Measurements from ENCODE around the gene UNC5B. TPM values are rescaled to one million over a fixed set of nuclear protein-coding genes. Genes with fewer than 3 reads are reported as not detected.

UNC5B gene
- total RNA-seq, 1 donor: 0.27 TPM

DNA sequence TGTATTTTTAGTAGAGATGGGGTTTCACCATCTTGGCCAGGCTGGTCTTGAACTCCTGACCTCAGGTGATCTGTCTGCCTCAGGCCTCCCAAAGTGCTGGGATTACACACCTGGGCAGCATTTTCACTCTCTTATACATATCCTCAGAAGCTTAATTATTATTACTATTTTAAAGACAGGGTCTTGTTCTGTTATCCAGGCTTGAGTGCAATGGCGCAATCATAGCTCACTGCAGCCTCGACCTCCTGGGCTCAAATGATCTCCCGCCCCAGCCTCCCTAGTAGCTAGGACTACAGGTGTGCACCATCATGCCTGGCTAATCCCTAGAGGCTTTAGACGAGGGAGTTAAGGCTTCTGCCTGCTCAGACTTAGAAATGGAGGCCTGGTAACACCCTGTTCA is 26.3 kb downstream of the UNC5B start:
- DNase-seq (ENCODE audit: low read depth in 2 of 3, low spot score in 2 of 3): no peak

DNA sequence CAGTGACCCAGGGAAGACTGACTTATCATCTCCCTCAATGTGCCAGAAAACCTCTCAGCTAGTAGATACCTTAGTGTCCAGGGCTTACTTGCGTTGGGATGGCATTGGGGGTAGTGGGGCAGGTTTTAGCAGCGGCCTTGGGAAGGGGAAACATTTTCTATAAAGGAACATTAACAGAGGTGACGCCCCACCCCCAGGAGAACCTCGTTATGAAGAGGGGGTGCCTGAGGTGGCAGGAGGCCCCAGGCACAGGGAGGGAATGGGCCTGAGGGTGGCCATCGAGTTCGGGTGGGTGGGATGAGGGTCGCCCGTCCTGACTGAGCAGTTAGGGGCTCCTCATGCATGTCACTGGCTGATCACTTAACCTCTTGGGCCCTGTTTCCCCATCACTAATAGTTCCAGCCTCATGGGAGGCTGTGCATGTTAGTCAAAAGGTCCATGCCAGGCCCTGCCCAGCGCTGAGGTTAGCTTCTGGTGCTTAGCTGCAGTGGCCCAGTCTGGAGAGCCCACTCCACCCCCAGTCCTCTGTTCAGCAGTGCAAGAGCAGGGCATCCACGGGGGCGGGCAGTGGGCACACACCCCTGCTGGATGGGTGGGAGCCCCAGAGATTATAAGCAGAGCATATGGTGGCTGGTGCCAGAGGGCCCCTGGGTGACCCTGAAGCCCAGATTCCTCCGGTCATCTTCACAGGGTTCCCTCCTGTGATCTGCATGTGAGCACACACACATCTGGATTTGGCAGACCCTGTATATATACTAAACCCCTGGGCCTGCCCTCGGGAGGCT is 27.0 kb downstream of the UNC5B start:
- DNase-seq (ENCODE audit: low read depth in 2 of 3, low spot score in 2 of 3): no peak

DNA sequence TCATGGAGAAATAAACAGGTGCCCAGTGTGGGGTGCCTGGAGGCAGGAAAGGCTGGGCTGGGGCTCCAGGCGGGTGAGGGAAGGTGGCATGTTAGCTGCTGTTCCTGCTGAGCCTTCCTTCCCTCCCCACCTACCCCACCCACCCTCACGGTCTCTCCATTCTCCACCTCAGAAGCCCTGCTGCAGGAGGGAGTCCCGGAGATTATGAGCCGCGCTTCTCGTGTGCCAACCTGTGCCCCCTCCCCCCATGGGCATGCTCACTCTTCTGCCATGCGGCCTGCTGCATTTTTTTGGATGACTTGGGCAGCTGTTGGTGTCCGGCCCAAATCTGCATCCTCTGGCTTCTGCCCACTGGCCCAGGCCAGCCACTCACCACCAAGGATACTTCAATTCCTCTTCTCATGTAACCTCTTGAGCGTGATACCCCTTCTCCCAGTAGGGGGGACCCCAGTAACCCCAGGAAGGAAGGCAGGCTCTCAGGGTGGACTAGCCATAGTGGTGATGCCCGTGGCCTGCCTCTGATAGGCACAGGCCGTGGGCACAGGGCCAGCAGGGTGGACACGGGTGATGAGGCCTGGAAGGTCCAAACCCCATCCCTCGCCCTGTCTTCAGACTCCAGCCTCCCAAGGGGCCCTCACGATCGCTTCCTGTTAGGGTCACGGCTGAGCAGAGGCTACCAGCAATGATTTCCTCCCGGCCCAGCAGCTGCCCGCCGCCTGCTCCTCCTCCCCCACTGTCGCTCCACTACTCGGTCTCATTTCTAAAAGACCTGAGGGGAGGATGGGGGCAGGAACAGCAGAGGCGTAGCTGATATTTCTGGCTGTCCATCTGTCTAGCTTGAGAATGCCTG is 27.8 kb downstream of the UNC5B start:
- DNase-seq (ENCODE audit: low read depth in 2 of 3, low spot score in 2 of 3): no peak

DNA sequence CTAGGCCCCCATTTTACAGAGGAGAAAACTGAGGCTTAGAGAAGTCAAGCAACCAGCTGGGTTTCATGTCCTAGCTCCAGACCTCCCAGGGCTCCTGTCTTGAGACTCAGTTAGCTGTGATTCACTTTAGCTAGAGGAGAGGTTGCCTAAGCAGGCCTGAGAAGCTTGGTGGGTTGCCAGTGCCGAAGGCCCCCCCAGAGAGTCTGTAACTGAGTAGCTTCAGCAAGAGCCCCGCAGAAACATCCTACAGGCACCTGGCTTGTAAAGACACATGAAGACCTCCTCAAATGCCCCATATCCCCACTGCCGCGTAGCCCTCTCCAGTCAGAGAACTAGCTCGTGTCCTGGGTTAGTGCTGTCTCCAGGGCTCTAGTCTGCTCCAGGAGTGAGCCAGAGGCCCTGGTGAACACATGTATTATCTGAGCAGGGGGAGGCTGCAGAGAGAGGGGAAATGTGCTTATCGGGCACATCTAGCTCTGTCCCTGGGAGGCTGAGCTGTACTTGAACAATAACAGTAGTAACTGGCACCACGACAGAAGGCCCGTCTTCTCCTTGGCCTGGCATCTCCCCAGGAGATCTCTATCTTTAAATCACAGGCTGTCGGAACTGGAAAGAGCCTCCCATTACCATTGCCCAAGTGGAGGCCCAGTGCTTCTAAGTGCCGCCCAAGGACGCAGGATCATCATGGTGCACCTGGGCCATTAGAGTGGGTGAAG is 28.9 kb downstream of the UNC5B start:
- peak in 2 of 3 donors; percentile 31 to 70 for DNase-seq (ENCODE audit: low read depth in 2 of 3, low spot score in 2 of 3)

DNA sequence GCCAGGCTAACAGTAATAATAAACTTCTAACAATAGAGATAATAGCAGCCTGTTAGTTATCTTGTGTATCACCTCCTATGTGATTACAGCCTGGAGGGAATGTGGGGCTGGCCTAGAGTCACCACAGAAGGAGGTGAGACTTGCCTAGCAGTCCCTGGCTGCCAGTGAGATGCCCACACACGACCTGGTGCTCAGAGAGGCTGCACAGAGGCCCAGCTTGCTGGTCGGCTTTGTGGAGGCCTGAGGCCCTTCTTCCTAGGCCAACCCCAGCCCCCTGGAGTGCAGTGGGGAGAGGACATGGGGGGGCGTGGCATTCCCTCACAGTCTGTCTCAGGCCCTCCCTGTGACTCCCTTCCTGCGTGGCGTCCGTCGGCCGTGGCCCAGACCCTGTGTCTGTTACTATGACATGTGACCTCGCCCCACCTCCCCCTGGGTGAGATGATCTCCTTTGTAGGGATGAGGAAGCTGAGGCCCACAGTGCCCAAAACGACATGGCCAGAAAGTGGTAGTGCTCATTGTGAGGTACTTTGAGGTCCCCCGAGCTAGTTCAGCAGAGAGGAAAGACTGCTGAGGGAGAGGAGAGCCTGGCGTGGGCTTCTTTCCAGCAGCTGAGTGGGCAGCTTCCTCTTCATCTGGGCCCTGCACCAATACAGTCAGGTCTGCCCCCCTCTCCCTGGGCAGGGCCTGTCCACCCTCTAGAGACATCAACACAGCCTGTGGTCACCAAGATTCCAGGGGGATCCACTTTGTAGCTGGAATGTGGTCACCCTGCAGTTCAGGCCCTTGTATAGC is 29.7 kb downstream of the UNC5B start:
- DNase-seq (ENCODE audit: low read depth in 2 of 3, low spot score in 2 of 3): peak in 2 of 3 donors; percentile 41 to 57

DNA sequence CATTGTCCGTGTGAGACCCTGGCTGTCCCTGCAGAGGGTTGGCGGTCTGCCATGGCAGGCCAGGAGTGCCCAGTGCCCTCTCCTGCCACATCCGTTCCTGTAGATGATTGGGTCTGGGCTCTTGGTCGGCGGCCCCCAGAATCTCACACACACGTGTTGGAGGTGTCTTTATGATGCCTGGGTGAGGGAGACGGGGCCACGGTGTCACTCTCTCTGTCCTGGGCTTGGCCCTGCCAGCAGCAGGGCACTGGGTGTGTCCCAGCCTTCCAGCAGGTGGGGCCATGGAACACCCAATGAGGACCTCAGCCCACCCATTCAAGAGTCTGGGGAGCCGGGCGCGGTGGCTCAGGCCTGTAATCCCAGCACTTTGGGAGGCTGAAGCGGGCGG is 30.2 kb downstream of the UNC5B start:
- DNase-seq (ENCODE audit: low read depth in 2 of 3, low spot score in 2 of 3): no peak

DNA sequence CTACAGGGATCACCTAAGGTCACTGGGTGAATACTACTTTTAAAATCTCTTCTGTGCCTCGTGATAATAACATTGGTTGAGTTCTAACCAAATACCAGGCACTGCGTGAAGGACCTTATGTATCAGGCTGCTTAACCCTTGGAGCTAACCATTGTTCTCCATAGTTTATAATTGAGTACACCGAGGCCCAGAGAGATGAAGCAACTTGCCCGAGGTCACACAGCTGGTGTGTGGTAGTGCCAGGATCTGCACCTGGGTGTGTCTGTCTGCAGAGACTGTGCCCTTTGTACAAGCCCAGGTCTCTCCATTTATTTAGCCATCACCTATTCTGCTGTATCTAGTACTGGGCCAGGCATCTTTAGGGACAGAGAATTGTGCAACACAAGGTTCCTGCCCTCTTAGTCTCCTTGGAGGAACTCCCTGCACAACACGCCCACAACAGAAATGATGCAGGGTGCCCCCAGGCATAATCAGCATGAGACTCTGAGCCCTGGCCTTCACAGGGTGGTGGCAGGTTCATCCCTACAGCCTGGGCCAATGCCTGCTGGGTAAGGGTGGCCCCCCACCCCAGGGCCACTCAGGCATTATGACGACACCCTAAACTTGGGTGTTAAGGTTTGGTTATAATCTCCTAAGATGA is 31.5 kb downstream of the UNC5B start:
- DNase-seq (ENCODE audit: low read depth in 2 of 3, low spot score in 2 of 3): no peak

DNA sequence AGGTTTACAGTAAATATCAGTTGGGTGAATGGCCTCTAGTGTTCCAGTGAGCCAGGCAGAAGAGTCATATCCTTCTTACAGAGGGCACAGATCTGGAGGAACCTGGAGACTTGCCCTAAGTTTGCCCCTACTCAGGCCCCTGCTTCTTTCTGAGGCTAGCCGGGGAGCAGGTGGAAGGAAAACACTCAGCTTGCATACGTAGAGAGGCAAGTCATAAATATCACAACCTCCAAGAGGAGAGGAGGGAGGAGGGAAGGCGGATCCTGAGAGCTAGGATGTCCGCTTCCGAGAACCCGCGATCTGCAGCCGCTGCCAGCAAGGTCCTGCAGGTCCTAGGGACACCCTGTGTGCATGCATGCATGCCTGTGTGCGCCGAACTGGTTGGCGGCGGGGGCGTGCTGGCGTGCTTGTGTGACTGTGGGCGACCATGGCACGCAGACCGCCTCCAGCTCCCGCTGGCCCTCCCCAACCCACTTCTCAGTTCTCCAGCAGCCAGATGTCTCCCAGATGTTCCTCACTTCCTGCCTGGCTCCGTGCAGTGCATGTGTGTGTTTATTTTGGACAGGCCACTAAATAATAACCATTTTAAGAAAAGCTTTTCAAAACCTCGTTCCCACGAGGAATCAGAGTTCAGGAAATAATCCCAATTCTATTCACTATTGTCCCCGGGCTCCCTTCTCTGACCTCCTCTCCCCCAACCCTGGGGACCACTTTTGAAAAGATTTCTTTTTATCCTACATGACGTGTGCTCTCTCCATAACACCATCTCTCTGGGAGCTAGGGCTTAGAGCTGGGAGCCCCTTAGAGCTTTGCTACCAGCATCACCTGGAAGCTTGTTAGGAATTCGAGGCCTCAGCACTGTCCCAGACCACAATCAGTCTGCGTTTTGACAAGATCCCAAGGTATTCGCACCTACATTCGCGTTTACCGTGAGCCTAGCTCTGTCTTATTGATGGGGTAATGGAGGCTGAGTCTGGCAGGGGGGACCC is 32.4 kb downstream of the UNC5B start:
- DNase-seq (ENCODE audit: low read depth in 2 of 3, low spot score in 2 of 3): peak in 2 of 3 donors; percentile 54

DNA sequence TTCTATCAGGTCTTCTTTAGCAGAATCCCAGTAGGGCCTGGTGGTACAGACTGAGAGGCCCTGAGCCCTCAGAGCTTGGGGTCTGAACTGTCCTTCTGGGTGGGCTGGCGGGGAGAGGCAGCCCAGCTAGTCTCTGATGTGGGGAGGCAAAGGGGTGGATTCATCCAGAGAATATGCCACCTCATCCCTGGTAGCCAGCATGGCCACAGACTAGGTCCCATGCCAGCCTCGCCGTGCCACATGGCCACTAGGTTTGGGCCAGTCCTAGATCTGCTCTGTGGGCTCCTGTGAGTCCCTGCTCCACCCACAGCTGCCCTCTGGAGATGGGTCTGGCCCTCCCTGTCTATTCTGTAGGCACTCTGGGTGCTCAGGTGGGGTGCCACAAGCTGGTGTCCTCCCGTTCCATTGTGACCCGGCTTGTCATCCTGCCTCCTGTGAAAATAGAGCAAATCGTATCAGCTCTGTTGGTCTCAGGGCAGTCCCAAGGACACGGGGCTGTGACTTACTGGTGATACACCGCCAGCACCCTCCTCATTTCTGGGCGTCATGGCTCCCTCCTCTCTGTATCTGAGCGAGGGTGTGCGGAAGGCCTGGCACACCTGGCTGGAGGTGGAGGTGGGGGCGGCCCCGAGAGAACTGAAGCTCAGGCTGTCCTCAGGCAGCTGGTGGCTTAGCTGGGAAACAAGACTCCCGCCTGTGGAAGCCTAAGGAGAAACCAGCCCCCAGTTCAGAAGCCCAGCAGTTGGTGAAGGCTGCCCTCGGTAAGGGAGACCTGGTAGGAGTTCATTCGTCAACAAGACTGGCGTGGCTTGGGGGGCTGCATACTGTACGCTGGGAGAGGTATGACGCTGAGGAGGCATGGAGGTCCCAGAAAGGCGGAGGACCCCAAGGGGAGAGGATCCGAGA is 33.3 kb downstream of the UNC5B start:
- no peak for DNase-seq (ENCODE audit: low read depth in 2 of 3, low spot score in 2 of 3)

DNA sequence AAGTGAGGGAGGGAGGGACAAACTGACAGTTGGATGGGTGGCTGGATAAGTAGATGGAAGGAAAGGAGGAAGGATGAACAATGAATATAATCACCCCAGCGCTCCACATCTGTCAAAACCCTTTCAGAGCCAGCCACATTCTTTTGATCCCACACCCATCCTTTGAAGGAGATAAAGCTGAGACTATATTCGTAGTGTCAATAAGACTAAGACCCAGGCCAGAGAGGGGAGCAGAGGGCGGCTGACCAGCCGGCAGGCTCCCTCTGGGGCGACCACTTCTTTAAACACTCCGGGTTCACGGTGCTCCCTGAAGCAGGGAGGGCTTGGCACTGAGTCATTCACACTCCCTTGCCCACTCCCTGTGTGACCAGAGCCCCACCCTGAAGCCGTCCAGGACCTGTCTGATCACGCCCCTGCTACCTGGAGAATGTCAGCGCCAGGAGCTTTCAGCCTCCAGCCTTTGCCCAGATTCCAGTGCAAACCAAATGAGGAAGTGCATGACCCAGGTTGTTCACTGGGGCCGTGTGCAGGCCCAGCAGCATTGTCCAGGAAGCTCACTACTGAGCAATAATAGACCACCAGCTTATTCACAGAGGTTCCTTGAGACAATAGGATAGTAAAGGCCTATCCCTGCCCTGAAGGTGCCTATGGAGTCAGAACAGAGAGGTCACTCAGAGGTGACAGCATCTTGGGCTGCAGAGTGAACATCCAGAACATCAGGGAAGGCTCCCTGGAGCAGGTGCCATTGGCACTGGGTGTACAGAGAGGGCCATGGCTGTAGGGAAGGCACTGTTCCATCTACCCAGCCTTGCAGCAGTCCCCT is 34.4 kb downstream of the UNC5B start:
- no peak for DNase-seq (ENCODE audit: low read depth in 2 of 3, low spot score in 2 of 3)

DNA sequence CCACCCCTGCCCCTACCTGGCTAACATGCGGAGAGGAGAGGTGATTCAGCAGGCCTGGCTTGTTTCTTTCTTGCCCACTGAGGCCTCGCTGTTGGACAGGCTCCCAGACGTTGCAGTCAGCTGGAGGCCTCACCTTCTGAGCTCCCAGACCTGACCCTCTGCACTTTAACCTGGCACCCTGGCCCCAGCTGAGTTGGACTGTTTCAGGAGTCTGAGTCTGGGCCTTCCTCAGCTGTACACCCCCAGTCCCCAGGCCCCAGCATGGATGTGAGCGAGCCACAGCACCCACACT is 35.0 kb downstream of the UNC5B start:
- no peak for DNase-seq (ENCODE audit: low read depth in 2 of 3, low spot score in 2 of 3)

DNA sequence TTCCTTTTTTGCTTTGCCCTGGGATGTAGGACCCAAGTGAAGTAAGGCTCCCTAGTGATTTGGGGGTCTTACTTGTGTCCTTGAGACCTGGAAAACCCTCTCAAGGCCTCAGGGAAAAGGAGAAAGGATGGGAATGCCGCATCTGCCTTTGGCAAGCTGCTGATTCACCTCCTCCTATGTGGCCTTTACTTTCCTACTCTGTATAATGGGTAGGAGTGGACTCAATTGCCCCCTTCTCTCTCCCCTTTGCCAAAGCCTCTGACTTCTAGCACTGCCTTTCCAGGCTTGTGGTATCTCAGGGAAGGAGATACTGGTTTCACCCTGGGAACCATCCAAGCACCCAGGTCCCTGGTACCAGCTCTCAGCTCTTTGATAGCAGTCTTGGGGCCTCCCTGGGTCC is 35.4 kb downstream of the UNC5B start:
- no peak for DNase-seq (ENCODE audit: low read depth in 2 of 3, low spot score in 2 of 3)

DNA sequence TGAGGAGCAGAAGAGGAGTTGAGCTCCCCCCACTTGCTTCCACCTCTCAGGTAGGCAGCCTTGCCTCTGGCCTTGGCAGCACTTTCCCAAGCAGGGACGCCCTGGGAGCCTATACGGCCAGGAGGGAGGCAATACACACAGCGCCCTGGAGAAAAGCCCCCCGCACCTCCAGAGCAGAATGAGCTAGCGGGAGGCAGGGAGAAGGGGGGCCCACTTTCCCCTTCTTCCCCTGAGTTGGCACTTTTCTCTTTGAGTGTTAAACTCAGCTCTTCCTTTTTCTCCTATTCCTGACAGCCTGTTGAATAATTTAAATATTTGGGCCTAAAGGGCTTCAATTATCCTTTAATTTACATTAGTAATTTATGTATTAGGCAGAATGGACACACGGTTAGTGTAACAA is 35.8 kb downstream of the UNC5B start:
- DNase-seq (ENCODE audit: low read depth in 2 of 3, low spot score in 2 of 3): peak in 1 of 3 donors; percentile 55

DNA sequence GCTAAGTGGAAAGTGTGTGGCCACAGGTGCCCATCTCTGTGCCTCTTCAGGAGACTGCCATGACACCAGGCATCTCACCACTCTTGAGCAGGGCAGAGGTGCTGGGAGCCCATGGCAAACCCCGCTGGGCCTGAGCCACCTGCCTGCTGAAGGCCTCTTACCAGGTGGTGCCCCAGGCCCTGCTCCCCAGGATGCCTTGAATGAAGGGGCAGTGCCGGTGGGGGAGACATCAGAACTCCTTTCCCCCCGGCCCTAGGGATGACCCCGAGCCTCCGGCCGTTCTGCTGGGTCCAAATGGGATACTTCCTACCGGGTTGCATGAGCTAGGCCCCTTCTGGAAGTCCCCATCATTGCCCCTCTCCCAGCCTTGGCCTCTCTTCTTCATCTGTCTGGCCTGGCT is 37.6 kb downstream of the UNC5B start:
- no peak for DNase-seq (ENCODE audit: low read depth in 2 of 3, low spot score in 2 of 3)

DNA sequence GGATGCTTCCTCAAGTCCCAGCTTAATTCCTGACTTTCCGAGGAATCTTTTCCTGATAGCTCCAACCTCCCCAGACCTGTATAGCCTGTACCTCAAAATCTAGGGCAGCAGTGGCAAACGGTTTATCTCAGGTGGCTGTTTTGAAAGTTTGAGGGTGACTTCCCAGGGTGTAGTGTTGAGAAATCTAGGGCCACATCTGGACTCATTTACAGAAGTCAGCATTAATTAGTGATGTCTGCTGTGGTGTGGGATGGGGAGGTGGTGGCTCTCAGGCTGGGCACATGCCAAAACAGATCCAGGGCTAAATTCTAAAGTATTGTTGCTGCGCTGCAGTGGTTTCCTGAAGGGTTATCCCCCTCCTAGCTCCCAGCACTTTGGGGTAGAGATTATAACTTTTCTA is 38.0 kb downstream of the UNC5B start:
- DNase-seq (ENCODE audit: low read depth in 2 of 3, low spot score in 2 of 3): peak in 1 of 3 donors; percentile 33

DNA sequence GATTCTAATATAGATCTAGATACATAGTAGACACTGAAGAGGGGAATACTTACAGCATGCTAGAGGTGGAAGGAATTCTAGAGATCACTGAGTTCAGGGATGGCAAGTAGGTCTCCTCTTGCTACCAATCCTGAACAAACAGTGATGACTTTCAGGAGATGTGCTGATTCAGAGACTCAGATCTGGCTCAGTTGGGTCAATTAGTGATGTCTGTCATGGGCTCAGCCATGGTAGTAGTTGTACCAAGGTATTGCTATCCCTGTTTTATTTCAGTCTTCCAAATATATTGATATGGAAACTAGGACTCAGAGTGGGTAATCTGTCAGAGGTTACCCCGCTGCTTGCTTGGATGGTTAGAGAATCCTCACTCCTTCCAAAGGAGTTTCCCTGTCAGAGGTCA is 38.5 kb downstream of the UNC5B start:
- DNase-seq (ENCODE audit: low read depth in 2 of 3, low spot score in 2 of 3): no peak

DNA sequence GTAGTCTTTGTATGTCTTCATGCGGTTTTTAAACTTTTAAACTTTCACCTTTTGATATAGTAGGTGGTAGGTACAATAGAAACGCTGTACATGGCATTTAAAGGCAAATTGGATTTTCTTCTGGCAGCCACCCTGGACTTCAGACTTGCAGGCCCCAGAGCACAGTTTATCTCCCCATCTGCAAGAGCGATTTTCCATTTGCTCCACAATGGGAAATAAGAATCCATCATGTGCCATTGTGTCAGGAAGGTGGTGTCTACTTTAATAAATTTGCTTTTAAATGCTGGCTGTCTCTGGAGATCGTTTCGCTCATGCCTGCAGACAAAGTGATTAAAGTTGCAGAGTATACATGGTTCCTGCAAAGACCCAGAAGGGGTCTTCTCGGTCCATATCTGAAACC is 38.9 kb downstream of the UNC5B start:
- no peak for DNase-seq (ENCODE audit: low read depth in 2 of 3, low spot score in 2 of 3)
